Measurements from ENCODE around the gene GLT6D1.

The GLT6D1 gene

GRCh38 chr9:135584371-135584770 is 55.0 kb downstream of the GLT6D1 start:
- H3K4me3 Mint-ChIP-seq = no peak overlapping the region
- H3K27ac Mint-ChIP-seq = no peak overlapping the region
- H3K4me1 Mint-ChIP-seq (ENCODE audit: low read depth) = no peaks in the 10 kb centered on the region
- H3K36me3 Mint-ChIP-seq (ENCODE audit: low read depth) = no peaks in the 10 kb centered on the region
- no peaks in the 10 kb centered on the region for H3K9me3 Mint-ChIP-seq
- no peaks in the 10 kb centered on the region for H3K27me3 Mint-ChIP-seq
- intact Hi-C loops (cut with micrococcal nuclease) = no loop called here

- Mint-ChIP-seq H3K27me3 (no peaks in the 10 kb centered on the region), H3K4me1 (ENCODE audit: low read depth) (no peaks in the 10 kb centered on the region), H3K4me3 (no peak overlapping the region), H3K9me3 (no peaks in the 10 kb centered on the region), H3K36me3 (ENCODE audit: low read depth) (no peaks in the 10 kb centered on the region), H3K27ac (no peak overlapping the region)
- intact Hi-C loops (cut with micrococcal nuclease) = no loop called here
These were observed 55.7 kb downstream of the GLT6D1 start for GRCh38 chr9:135583688-135584011.

GRCh38 chr9:135582966-135583687 is 56.2 kb downstream of the GLT6D1 start:
- Mint-ChIP-seq H3K4me3 (no peak overlapping the region), H3K36me3 (ENCODE audit: low read depth) (no peaks in the 10 kb centered on the region), H3K27ac (no peak overlapping the region), H3K4me1 (ENCODE audit: low read depth) (no peaks in the 10 kb centered on the region), H3K27me3 (no peaks in the 10 kb centered on the region), H3K9me3 (no peaks in the 10 kb centered on the region)
- intact Hi-C loops (cut with micrococcal nuclease) = no loop called here

GRCh38 chr9:135582541-135582940 is 56.8 kb downstream of the GLT6D1 start:
- no peaks in the 10 kb centered on the region for H3K4me1 Mint-ChIP-seq (ENCODE audit: low read depth)
- intact Hi-C loops (cut with micrococcal nuclease) = no loop called here
- H3K27me3 Mint-ChIP-seq = no peaks in the 10 kb centered on the region
- H3K36me3 Mint-ChIP-seq (ENCODE audit: low read depth) = no peaks in the 10 kb centered on the region
- H3K4me3 Mint-ChIP-seq = no peak overlapping the region
- H3K9me3 Mint-ChIP-seq = no peaks in the 10 kb centered on the region
- no peak overlapping the region for H3K27ac Mint-ChIP-seq

GRCh38 chr9:135581636-135582426 is 57.5 kb downstream of the GLT6D1 start:
- Mint-ChIP-seq H3K9me3 (no peaks in the 10 kb centered on the region), H3K4me3 (no peak overlapping the region), H3K27ac (no peak overlapping the region), H3K27me3 (no peaks in the 10 kb centered on the region), H3K36me3 (ENCODE audit: low read depth) (no peaks in the 10 kb centered on the region), H3K4me1 (ENCODE audit: low read depth) (no peaks in the 10 kb centered on the region)
- intact Hi-C loops (cut with micrococcal nuclease) = no loop called here

- no peak overlapping the region for H3K4me3 Mint-ChIP-seq
- H3K27me3 Mint-ChIP-seq = peaks cover 2% of the 10 kb centered on the region
- H3K36me3 Mint-ChIP-seq (ENCODE audit: low read depth) = no peaks in the 10 kb centered on the region
- no peaks in the 10 kb centered on the region for H3K9me3 Mint-ChIP-seq
- no peak overlapping the region for H3K27ac Mint-ChIP-seq
- intact Hi-C loops (cut with micrococcal nuclease) = no loop called here
- H3K4me1 Mint-ChIP-seq (ENCODE audit: low read depth) = no peaks in the 10 kb centered on the region
These were observed 58.5 kb downstream of the GLT6D1 start for GRCh38 chr9:135580664-135581380.

GRCh38 chr9:135579889-135580660 is 59.3 kb downstream of the GLT6D1 start:
- H3K4me1 Mint-ChIP-seq (ENCODE audit: low read depth) = no peaks in the 10 kb centered on the region
- H3K4me3 Mint-ChIP-seq = no peak overlapping the region
- intact Hi-C loops (cut with micrococcal nuclease) = no loop called here
- H3K27me3 Mint-ChIP-seq = peaks cover 2% of the 10 kb centered on the region
- no peaks in the 10 kb centered on the region for H3K9me3 Mint-ChIP-seq
- H3K36me3 Mint-ChIP-seq (ENCODE audit: low read depth) = no peaks in the 10 kb centered on the region
- no peak overlapping the region for H3K27ac Mint-ChIP-seq

GRCh38 chr9:135579356-135579755 is 60.0 kb downstream of the GLT6D1 start:
- Mint-ChIP-seq H3K4me3 (no peak overlapping the region), H3K27ac (no peak overlapping the region), H3K9me3 (no peaks in the 10 kb centered on the region), H3K27me3 (peaks cover 2% of the 10 kb centered on the region), H3K4me1 (ENCODE audit: low read depth) (no peaks in the 10 kb centered on the region), H3K36me3 (ENCODE audit: low read depth) (no peaks in the 10 kb centered on the region)
- intact Hi-C loops (cut with micrococcal nuclease) = no loop called here

- Mint-ChIP-seq H3K27ac (no peak overlapping the region), H3K36me3 (ENCODE audit: low read depth) (no peaks in the 10 kb centered on the region), H3K9me3 (no peaks in the 10 kb centered on the region), H3K4me1 (ENCODE audit: low read depth) (no peaks in the 10 kb centered on the region), H3K4me3 (no peak overlapping the region), H3K27me3 (peaks cover 2% of the 10 kb centered on the region)
- intact Hi-C loops (cut with micrococcal nuclease) = no loop called here
These were observed 62.1 kb downstream of the GLT6D1 start for GRCh38 chr9:135577256-135577655.

GRCh38 chr9:135575995-135576631 is 63.2 kb downstream of the GLT6D1 start:
- Mint-ChIP-seq H3K9me3 (no peaks in the 10 kb centered on the region), H3K36me3 (ENCODE audit: low read depth) (no peaks in the 10 kb centered on the region), H3K27me3 (peaks cover 2% of the 10 kb centered on the region), H3K4me1 (ENCODE audit: low read depth) (no peaks in the 10 kb centered on the region), H3K27ac (no peak overlapping the region), H3K4me3 (no peak overlapping the region)
- intact Hi-C loops (cut with micrococcal nuclease) = no loop called here

- H3K4me1 Mint-ChIP-seq (ENCODE audit: low read depth) = no peaks in the 10 kb centered on the region
- H3K4me3 Mint-ChIP-seq = no peak overlapping the region
- H3K36me3 Mint-ChIP-seq (ENCODE audit: low read depth) = no peaks in the 10 kb centered on the region
- intact Hi-C loops (cut with micrococcal nuclease) = no loop called here
- H3K9me3 Mint-ChIP-seq = no peaks in the 10 kb centered on the region
- no peak overlapping the region for H3K27ac Mint-ChIP-seq
- H3K27me3 Mint-ChIP-seq = peaks cover 2% of the 10 kb centered on the region
These were observed 64.4 kb downstream of the GLT6D1 start for GRCh38 chr9:135574943-135575342.

- intact Hi-C loops (cut with micrococcal nuclease) = no loop called here
- H3K4me1 Mint-ChIP-seq (ENCODE audit: low read depth) = no peaks in the 10 kb centered on the region
- peaks cover 2% of the 10 kb centered on the region for H3K27me3 Mint-ChIP-seq
- H3K27ac Mint-ChIP-seq = no peak overlapping the region
- no peak overlapping the region for H3K4me3 Mint-ChIP-seq
- H3K36me3 Mint-ChIP-seq (ENCODE audit: low read depth) = no peaks in the 10 kb centered on the region
- H3K9me3 Mint-ChIP-seq = no peaks in the 10 kb centered on the region
These were observed 65.0 kb downstream of the GLT6D1 start for GRCh38 chr9:135574331-135574730.
